IPS DF 19.7 (cell line): Measurements from ENCODE around the gene TMEM178B.
"Not testable (repeated sequence)": the region's sequence is repeated elsewhere in the genome, so short reads cannot be mapped to it uniquely, and the experiment has no call there.

Experiments
- DNase-seq: peaks from one replicate; pipeline ENCODE4 v3.0.0-alpha.2; 2013; ENCODE audit warnings: low read depth, low spot score

TMEM178B gene

GRCh38 chr7:141354251-141354650 lies 280.4 kb downstream of the TMEM178B start:
- no peak for DNase-seq

GRCh38 chr7:141355032-141355431 lies 281.2 kb downstream of the TMEM178B start:
- no peak for DNase-seq

- no peak for DNase-seq
These were observed 282.3 kb downstream of the TMEM178B start for GRCh38 chr7:141356161-141356560.

- DNase-seq, result no peak
These were observed 284.5 kb downstream of the TMEM178B start for GRCh38 chr7:141358386-141358785.

GRCh38 chr7:141359262-141359661 lies 285.4 kb downstream of the TMEM178B start:
- no peak for DNase-seq

- no peak for DNase-seq
These were observed 286.0 kb downstream of the TMEM178B start for GRCh38 chr7:141359740-141360415.

- no peak for DNase-seq
These were observed 286.5 kb downstream of the TMEM178B start for GRCh38 chr7:141360416-141360760.

- no peak for DNase-seq
These were observed 286.9 kb downstream of the TMEM178B start for GRCh38 chr7:141360803-141361202.

- no peak for DNase-seq
These were observed 287.6 kb downstream of the TMEM178B start for GRCh38 chr7:141361479-141361878.

- no peak for DNase-seq
These were observed 288.1 kb downstream of the TMEM178B start for GRCh38 chr7:141361960-141362359.

- DNase-seq, result no peak
These were observed 288.9 kb downstream of the TMEM178B start for GRCh38 chr7:141362580-141363435.

- DNase-seq, result no peak
These were observed 289.9 kb downstream of the TMEM178B start for GRCh38 chr7:141363748-141364147.

GRCh38 chr7:141366091-141366621 lies 292.3 kb downstream of the TMEM178B start:
- DNase-seq, result peak; percentile 59

GRCh38 chr7:141369422-141369821 lies 295.6 kb downstream of the TMEM178B start:
- DNase-seq, result no peak

- no peak for DNase-seq
These were observed 296.3 kb downstream of the TMEM178B start for GRCh38 chr7:141370178-141370577.

- no peak for DNase-seq
These were observed 296.8 kb downstream of the TMEM178B start for GRCh38 chr7:141370650-141371049.

- DNase-seq, result no peak
These were observed 300.6 kb downstream of the TMEM178B start for GRCh38 chr7:141374425-141374824.

GRCh38 chr7:141375442-141375841 lies 301.6 kb downstream of the TMEM178B start:
- no peak for DNase-seq

- DNase-seq, result no peak
These were observed 304.0 kb downstream of the TMEM178B start for GRCh38 chr7:141377906-141378305.

GRCh38 chr7:141378405-141378804 lies 304.5 kb downstream of the TMEM178B start:
- no peak for DNase-seq

- DNase-seq, result no peak
These were observed 308.0 kb downstream of the TMEM178B start for GRCh38 chr7:141381794-141382427.

GRCh38 chr7:141383356-141383755 lies 309.5 kb downstream of the TMEM178B start:
- DNase-seq, result not testable (repeated sequence)
